ENCODE measurements around the gene DIP2C.

Gene DIP2C

DNA sequence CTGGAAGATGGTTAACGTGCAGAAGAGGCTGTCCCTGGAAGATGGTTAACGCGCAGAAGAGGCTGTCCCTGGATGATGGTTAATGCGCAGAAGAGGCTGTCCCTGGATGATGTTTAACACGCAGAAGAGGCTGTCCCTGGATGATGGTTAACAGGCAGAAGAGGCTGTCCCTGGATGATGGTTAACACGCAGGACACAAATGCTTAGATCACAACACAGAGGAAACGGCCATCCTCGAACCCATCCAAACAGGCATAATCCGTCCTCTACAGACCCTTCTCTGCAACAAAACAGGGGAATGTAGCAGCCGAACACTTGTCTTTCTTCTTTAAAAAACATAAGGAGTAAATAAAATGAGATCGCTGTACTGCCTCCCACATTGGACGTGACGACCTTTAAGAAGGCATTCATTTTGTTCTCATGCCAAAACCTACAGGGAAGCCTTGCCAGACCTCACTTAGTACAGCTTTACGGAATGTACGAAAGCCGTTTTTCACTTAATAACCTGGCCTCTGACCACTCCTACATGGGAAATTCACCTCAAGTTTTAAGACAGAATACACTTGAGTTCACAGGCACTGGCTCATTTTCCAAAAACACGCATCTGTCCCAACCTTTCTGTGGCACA, 309.0 kb downstream of the DIP2C start:
- DNase-seq: no peak
- no peak overlapping the region for H3K27ac ChIP-seq
- H3K36me3 ChIP-seq: no peaks in the 10 kb centered on the region
- TF ChIP-seq, protein P1, sequence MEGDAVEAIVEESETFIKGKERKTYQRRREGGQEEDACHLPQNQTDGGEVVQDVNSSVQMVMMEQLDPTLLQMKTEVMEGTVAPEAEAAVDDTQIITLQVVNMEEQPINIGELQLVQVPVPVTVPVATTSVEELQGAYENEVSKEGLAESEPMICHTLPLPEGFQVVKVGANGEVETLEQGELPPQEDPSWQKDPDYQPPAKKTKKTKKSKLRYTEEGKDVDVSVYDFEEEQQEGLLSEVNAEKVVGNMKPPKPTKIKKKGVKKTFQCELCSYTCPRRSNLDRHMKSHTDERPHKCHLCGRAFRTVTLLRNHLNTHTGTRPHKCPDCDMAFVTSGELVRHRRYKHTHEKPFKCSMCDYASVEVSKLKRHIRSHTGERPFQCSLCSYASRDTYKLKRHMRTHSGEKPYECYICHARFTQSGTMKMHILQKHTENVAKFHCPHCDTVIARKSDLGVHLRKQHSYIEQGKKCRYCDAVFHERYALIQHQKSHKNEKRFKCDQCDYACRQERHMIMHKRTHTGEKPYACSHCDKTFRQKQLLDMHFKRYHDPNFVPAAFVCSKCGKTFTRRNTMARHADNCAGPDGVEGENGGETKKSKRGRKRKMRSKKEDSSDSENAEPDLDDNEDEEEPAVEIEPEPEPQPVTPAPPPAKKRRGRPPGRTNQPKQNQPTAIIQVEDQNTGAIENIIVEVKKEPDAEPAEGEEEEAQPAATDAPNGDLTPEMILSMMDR (IDR thresholded peaks at IDR 0.05; ENCODE audit: low read depth, low read length): no peak
- no peak overlapping the region for H3K4me3 ChIP-seq (ENCODE audit: low read depth, low read length)
- no peaks in the 10 kb centered on the region for H3K9me3 ChIP-seq (ENCODE audit: severe bottlenecking)
- no peaks in the 10 kb centered on the region for H3K27me3 ChIP-seq (ENCODE audit: insufficient read depth, low read depth, severe bottlenecking)

DNA sequence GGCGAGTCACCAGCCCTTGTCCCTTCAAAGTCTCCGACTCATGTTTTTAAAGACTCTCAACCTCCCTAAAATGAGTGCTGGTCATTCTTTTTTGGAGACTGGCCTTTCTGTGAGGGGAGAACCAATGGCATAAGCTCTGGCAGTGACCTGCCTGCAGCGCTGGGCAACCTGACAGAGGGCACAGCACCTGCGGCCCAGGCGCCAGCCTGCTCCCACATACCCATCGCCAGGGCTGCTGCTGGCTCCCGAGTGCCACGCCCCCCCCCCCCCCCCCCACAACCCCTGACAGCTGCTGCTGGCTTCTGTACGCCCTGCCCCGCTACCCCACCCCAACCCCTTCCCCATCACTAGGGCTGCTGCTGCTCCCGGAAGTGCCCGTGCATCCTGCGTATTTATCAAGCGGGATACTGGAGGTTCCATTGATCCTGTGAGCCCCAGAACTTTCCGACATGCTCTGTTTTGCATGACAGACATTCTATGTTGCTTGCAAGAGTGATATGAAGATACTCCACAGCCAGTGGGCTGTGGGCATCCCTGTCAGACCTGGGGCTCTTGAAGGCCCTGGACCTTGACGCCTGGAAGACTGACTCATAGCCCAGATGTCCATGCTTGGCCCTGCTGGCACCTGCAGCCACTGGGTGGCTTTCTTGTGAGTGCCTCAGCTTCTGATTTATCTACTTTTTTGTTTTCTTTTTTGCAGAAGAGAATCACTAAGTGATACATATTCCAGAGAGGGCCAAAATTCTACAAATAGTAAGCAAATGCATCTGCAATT, 310.4 kb downstream of the DIP2C start:
- Histone ChIP-seq H3K4me3 (ENCODE audit: low read depth, low read length) (no peak overlapping the region), H3K27ac (no peak overlapping the region), H3K36me3 (no peaks in the 10 kb centered on the region; the same call in 1 of the 2 replicates), H3K27me3 (ENCODE audit: insufficient read depth, low read depth, severe bottlenecking) (no peaks in the 10 kb centered on the region), H3K9me3 (ENCODE audit: severe bottlenecking) (no peaks in the 10 kb centered on the region)
- TF ChIP-seq, protein P1 (IDR thresholded peaks at IDR 0.05; ENCODE audit: low read depth, low read length): no peak
- no peak for DNase-seq

DNA sequence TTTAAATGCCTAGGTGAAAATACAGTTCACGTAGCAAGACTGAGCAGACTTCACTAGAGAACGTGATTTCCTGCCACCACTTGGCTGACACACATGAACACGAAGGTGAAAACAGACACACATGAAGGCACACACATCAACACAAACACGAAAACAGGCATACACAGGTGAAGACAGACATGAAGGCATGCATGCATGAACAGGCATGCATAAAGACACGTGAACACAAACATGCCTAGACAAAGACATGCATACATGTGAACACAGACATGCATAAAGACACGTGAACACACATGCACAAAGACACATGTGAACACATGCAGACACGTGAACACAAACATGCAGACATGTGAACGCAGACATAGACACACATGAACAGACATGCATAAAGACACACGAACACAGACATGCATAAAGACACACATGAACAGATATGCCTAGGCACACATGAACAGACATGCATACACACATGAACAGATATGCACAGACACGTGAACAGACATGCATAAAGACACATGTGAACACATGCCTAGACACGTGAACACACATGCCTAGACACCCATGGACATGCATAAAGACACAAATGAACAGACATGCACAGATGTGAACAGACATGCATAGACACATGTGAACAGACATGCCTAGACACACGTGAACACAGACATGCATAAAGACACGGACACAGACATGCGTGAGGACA, 311.1 kb downstream of the DIP2C start:
- no peak for DNase-seq
- H3K4me3 ChIP-seq (ENCODE audit: low read depth, low read length): no peak overlapping the region
- no peaks in the 10 kb centered on the region for H3K9me3 ChIP-seq (ENCODE audit: severe bottlenecking)
- no peak overlapping the region for H3K27ac ChIP-seq
- TF ChIP-seq, protein P1 (IDR thresholded peaks at IDR 0.05; ENCODE audit: low read depth, low read length): no peak
- no peaks in the 10 kb centered on the region for H3K27me3 ChIP-seq (ENCODE audit: insufficient read depth, low read depth, severe bottlenecking)
- no peaks in the 10 kb centered on the region; the same call in 1 of the 2 replicates for H3K36me3 ChIP-seq

DNA sequence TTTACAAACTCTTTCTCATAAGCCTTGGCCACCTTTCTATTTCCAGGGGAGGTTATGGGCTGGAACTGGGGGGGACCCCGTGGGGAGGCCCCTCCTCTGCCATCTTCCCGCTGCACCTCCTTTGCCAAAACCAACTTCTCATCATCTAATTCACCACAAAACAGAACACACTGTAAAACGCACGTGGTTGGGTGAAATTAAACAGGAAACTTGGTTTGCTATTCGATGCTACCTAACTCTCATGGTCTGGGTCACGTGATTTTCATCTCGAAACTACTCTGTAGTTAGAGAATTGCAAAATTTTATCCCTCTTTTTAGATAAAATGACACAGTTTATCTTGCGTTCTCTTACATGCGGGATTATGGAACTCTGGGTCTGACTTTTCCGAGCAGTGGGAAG, 312.2 kb downstream of the DIP2C start:
- no peak overlapping the region for H3K4me3 ChIP-seq (ENCODE audit: low read depth, low read length)
- DNase-seq: no peak
- H3K27ac ChIP-seq: no peak overlapping the region
- H3K36me3 ChIP-seq: no peaks in the 10 kb centered on the region; the same call in 1 of the 2 replicates
- TF ChIP-seq, protein P1 (IDR thresholded peaks at IDR 0.05; ENCODE audit: low read depth, low read length): no peak
- no peaks in the 10 kb centered on the region for H3K27me3 ChIP-seq (ENCODE audit: insufficient read depth, low read depth, severe bottlenecking)
- H3K9me3 ChIP-seq (ENCODE audit: severe bottlenecking): no peaks in the 10 kb centered on the region

DNA sequence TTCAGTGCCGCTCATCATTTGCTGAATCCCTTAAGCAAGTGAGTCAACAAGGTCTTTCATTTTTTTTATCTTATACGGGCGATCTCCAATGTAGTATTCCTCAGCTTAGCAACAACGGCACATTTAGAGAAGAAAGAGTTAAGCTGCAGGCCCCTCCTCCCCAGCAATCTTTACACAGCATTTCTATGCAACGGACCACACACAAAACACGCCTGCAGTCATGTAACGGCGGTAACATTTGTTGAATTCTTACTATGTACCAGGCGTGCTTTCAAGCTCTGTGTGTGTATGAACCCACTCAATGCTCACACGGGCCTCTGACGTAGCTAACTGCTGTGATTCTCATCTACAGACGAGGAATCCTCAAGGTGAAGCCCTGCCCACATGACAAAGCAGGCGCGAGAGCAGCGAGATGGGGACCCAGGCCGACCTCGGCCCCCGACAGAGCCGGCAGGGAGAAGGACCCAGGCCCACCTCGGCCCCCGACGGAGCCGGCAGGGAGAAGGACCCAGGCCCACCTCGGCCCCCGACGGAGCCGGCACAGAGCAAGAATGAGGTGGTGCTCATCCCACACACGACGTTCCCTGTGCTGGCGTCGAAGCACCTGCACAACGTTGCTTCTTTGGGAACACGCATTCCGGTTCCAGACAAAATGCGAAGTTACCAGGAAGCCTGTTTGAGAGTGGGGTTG, 313.5 kb downstream of the DIP2C start:
- no peaks in the 10 kb centered on the region for H3K27me3 ChIP-seq (ENCODE audit: insufficient read depth, low read depth, severe bottlenecking)
- H3K9me3 ChIP-seq (ENCODE audit: severe bottlenecking): no peaks in the 10 kb centered on the region
- H3K36me3 ChIP-seq: no peaks in the 10 kb centered on the region; the same call in 1 of the 2 replicates
- H3K4me3 ChIP-seq (ENCODE audit: low read depth, low read length): no peak overlapping the region
- no peak overlapping the region for H3K27ac ChIP-seq
- DNase-seq: no peak
- TF ChIP-seq, protein P1 (IDR thresholded peaks at IDR 0.05; ENCODE audit: low read depth, low read length): no peak

Data from WERI-Rb-1 (cell line).